ENCODE measurements around the gene PPIL4.

- no peak for TF ChIP-seq CTCF (IDR thresholded peaks at IDR 0.05)
- no peak for TF ChIP-seq POLR2AphosphoS5 (IDR thresholded peaks at IDR 0.05)
- TF ChIP-seq POLR2A (IDR thresholded peaks at IDR 0.05), result no peak
Observed at GRCh38 chr6:149487316-149487715, 58.5 kb downstream of the PPIL4 start.
